ENCODE data around the gene RCBTB1. TPM values are rescaled to one million over a fixed set of nuclear protein-coding genes. Genes with fewer than 3 reads are reported as not detected.

RCBTB1 gene
- total RNA-seq, 1 experiment from 2014 or later: 26.1 TPM

GRCh38 chr13:49517461-49517860 is 67.9 kb downstream of the RCBTB1 start:
- Histone ChIP-seq H3K4me2 (ENCODE audit: insufficient read depth, insufficient read length, low read length) (no peak overlapping the region), H2AFZ (ENCODE audit: low read length) (no peak overlapping the region), H3K9me3 (ENCODE audit: control insufficient read depth, low read depth, low read length) (no peaks in the 10 kb centered on the region), H2BK20ac (ENCODE audit: low read depth, low read length, poor library complexity, severe bottlenecking) (no peak overlapping the region), H3K23me2 (ENCODE audit: insufficient read length, low read depth, low read length, poor library complexity, severe bottlenecking) (no peaks in the 10 kb centered on the region), H3K79me2 (ENCODE audit: insufficient read depth, low read length) (no peaks in the 10 kb centered on the region), H3K18ac (ENCODE audit: insufficient read length, low read depth, low read length) (no peak overlapping the region), H3K27me3 (ENCODE audit: insufficient read depth, low read length) (no peaks in the 10 kb centered on the region), H2BK120ac (ENCODE audit: low read depth, low read length, poor library complexity, severe bottlenecking) (no peak overlapping the region), H4K5ac (ENCODE audit: insufficient read length, low read depth, low read length) (no peak overlapping the region), H2AK5ac (ENCODE audit: insufficient read length, low read length) (no peak overlapping the region), H2BK15ac (ENCODE audit: low read depth, low read length) (no peak overlapping the region), H3K56ac (ENCODE audit: insufficient read length, low read depth, low read length) (no peak overlapping the region), H4K20me1 (ENCODE audit: control insufficient read depth, insufficient read depth, insufficient read length) (no peaks in the 10 kb centered on the region), H3K79me1 (ENCODE audit: insufficient read depth, low read depth, low read length, poor library complexity, severe bottlenecking) (no peaks in the 10 kb centered on the region), H3T11ph (ENCODE audit: low read length) (no peak overlapping the region), H4K91ac (ENCODE audit: insufficient read length, low read depth, low read length) (no peak overlapping the region), H3K4me1 (ENCODE audit: insufficient read depth, low read length) (no peaks in the 10 kb centered on the region), H3K27ac (ENCODE audit: insufficient read length, low read depth, low read length) (no peak overlapping the region), H3K14ac (ENCODE audit: insufficient read depth, low read length) (no peak overlapping the region), H3K23ac (ENCODE audit: insufficient read length, low read depth, low read length) (no peak overlapping the region), H3K9ac (ENCODE audit: extremely low read depth, insufficient read length, low read length) (no peak overlapping the region), H4K8ac (replicated peaks; ENCODE audit: insufficient read length, low read depth, low read length) (no peak overlapping the region), H2BK5ac (ENCODE audit: insufficient read length, low read length) (no peak overlapping the region), H3K4ac (ENCODE audit: low read depth, low read length) (no peak overlapping the region), H2BK12ac (ENCODE audit: insufficient read length, low read depth, low read length) (no peak overlapping the region)
- peaks cover 0 to 8% (median 0%) of the 10 kb centered on the region in 3 experiments; a peak in 2 of 7 replicates for H3K36me3 Mint-ChIP-seq (ENCODE audit: insufficient read depth in 1 of 3, low read depth in 3 of 3)
- no peaks in the 10 kb centered on the region for H3K9me3 Mint-ChIP-seq
- peaks cover 0 to 5% of the 10 kb centered on the region in 2 experiments; a peak in 1 of 4 replicates for H3K4me1 Mint-ChIP-seq
- no peaks in the 10 kb centered on the region for H3K27me3 Mint-ChIP-seq (ENCODE audit: low read depth)
- no peak overlapping the region for H3K27ac Mint-ChIP-seq
- peak; percentile 59 for TF ChIP-seq CTCF (conservative IDR thresholded peaks at IDR 0.05)
- DNase-seq: no peak
- no CpG with 5 or more reads among the region's 6 CpGs for WGBS (ENCODE audit: extremely low coverage, insufficient read length, low lambda C conversion rate)
- no peak overlapping the region for H3K4me3 Mint-ChIP-seq

Data from H9 (cell line).